Umbilical cord (tissue), 2 donors: Measurements from ENCODE around the gene ADGRB2. TPM values are rescaled to one million over a fixed set of nuclear protein-coding genes. Genes with fewer than 3 reads are reported as not detected.

ENCODE experiments used
- DNase-seq: peaks from one replicate; pipeline ENCODE4 v3.0.0-alpha.2; 2015; ENCODE audit warnings: low spot score
- total RNA-seq: library from RNA; depleted of rRNA; stranded (reverse); fragments of >200 nt; gene quantifications from one replicate; pipeline ENCODE4 v1.2.3, GENCODE V29; 2014; ENCODE audit warnings: low replicate concordance; ENCODE audit not compliant: insufficient read depth

Gene ADGRB2
- total RNA-seq, 1 donor from 2014 or later = 13.2 TPM

GRCh38 chr1:31749785-31750735, 14.1 kb downstream of the ADGRB2 start:
- DNase-seq = no peak

GRCh38 chr1:31748365-31748764, 15.8 kb downstream of the ADGRB2 start:
- DNase-seq = peak; percentile 45

DNA sequence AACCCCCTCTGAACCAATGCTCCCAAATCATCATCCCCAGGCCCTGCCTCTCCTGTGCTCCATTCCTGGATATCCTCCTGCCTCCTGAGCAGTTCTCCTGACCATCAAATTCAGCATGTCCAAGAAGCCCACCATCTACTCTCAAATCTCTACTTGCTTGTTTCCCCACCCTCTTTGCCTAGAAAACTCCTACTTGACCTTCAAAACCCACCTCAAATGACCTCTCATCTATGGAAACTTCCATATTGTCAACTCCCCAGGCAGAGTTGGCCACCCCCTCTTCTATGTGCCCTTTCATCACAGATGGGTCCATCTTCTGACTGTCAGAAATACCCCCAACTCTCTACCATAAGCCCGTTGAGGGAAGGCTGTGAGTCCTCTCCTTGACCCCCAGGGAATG, 16.8 kb downstream of the ADGRB2 start:
- no peak for DNase-seq

DNA sequence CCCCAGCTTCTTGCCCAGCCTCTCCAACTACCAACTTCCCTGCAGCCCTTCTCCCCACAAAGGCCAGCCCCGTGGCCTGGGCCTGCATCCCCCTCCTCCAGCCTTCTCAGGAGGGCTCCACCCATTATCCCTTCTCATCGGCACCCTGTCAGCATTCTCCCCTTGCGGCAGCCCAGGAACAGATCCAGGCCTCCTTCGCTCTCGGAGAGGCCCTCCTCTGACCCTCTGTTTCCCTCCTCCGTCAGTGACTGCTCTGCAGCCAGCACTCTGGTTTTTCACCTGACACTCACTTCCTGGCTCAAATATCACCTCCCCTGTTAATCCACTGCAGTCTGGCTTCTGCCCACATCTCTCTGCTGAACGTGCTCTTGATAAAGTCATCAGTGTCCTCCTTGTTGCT, 17.5 kb downstream of the ADGRB2 start:
- peak; percentile 50 for DNase-seq

- no peak for DNase-seq
Observed at GRCh38 chr1:31745946-31746670, 18.0 kb downstream of the ADGRB2 start.

- DNase-seq = peak; percentile 48
Observed at GRCh38 chr1:31745096-31745945, 18.8 kb downstream of the ADGRB2 start.

DNA sequence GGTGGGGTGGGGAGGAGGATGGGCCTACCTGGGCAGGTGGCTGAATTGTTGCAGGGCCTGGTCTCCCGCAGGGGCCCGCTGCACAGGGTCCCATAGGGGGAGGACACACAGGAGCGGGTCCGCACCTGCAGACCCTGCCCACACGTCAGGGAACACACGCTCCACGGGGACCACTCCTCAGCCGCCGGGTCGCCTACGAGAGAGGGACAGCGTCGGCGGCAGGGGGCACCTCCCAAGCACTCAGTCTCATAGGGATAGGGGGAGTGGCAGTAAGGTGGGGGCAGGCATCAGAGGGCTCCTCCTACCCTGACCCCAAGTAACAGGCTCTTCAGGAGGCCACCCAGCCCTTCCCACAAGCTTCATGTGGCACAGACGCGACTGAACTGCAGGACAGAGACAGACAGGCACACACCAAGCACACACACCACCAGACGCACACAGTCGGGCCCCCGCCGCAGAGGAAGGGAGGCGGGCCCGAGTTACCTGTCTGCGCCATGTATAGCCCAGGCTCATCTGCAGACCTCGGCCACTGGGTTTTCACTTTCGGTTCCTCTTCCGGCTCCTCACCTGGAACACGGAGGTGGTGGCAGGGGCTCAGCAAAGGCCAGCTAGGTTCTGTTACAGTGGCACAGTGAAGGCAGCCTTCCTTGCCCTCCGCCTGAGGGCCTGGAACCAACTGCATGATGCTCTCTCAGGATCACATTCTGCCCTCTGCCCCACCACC, 19.8 kb downstream of the ADGRB2 start:
- DNase-seq = no peak

DNA sequence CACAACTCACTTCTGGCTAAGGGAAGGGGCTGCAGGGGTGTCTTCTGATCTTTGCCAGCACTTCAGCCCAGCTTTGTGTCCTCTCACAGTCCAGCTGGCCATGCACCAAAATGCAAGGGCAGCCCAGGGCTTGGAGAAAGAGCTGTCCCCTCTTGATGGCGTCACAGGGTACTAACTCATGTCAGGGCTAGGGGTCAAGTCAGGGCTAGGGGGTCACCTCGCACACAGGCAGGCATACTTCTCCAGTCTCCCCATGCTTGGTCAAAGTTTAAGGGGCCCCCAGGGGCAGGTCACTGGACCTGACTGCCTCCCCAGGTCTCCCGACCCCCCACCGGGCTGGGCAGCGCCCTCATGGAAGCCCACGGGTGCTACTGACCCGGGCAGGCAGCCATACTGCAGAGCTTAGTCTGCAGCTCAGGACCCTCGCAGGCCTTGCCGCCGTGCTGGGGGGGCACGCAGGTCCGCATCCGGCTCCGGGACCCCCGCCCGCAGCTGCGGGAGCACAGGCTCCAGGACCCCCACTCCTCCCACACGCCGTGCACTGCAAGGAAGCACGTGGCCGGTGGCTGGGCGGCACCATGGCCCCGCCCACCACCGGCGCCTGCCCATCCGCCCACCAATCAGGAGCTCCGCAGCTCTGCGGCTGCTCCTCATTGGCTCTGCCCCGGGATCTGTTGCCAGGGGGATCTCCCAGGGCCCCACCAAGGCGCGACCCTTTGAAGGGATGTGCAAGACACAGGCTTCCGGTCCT, 21.5 kb downstream of the ADGRB2 start:
- no peak for DNase-seq

- DNase-seq = no peak
Observed at GRCh38 chr1:31739346-31739745, 24.8 kb downstream of the ADGRB2 start.

GRCh38 chr1:31736675-31737074, 27.5 kb downstream of the ADGRB2 start:
- no peak for DNase-seq

DNA sequence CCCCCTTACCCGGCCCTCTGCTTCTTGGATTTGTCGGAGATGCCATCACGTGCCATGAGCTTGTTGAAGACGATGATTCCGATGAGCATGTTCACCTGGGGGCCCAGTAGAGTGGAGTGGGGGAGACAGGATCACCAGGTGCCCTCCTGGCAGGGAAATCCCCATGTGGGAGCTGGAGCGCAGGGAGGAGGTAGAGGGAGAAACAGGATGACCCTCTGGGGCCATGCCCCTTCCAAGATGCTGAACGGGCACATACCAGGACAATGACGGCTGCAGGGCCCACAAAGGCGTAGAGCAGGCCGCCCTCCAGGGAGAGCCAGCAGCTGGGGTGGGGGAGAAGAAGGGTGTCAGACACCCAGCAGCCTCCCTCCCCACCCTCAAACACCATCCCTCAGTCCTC, 28.6 kb downstream of the ADGRB2 start:
- DNase-seq = no peak

- DNase-seq = no peak
Observed at GRCh38 chr1:31734582-31735107, 29.5 kb downstream of the ADGRB2 start.

GRCh38 chr1:31733389-31734219, 30.5 kb downstream of the ADGRB2 start:
- DNase-seq = no peak

- no peak for DNase-seq
Observed at GRCh38 chr1:31732751-31733289, 31.3 kb downstream of the ADGRB2 start.

GRCh38 chr1:31732343-31732742, 31.8 kb downstream of the ADGRB2 start:
- no peak for DNase-seq

DNA sequence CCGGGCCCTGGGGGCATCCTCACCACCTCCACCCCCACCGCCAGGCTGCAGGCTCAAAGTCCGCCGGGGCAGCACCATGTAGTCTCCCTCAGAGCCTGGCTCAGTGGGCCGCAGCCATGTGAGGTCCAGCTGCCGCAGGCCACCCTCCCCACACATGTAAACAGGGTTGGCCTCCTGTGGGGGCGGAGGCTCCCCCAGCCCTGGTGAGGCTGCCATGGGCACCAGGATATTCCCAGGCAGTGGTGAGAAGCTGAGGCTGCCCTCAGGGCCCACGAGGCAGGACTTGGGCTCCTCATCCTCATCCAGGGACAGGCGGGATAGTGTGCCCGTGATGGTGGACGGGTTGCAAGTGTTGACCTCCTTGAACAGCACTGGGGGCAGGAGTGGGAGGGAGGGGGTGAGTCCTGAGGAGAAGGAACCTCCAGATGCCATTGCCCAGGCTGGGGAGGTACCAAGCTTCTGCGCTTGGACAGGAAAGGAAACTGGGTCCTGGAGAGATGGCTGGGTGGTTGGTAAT, 33.0 kb downstream of the ADGRB2 start:
- DNase-seq = no peak

GRCh38 chr1:31730336-31731048, 33.6 kb downstream of the ADGRB2 start:
- no peak for DNase-seq

GRCh38 chr1:31727849-31728248, 36.3 kb downstream of the ADGRB2 start:
- DNase-seq = no peak
